Chondrocyte (in vitro differentiated cells): ENCODE data around the gene KCNQ1. TPM values are rescaled to one million over a fixed set of nuclear protein-coding genes. Genes with fewer than 3 reads are reported as not detected.
A peak's percentile ranks its signal among the peaks of the same experiment; 100 is the strongest.

Source experiments
- DNase-seq: peaks from one replicate; pipeline ENCODE4 v3.0.0; 2021; ENCODE audit warnings: mixed read lengths, low spot score
- H3K27ac Mint-ChIP-seq: one replicate; pipeline ENCODE4 v1.8.0; 2021; ENCODE audit warnings: mild to moderate bottlenecking, moderate library complexity, mixed read lengths; ENCODE audit not compliant: unreplicated experiment
- H3K27me3 Mint-ChIP-seq: 2 replicates; pipeline ENCODE4 v1.8.0; 2021; ENCODE audit warnings: low read depth, mixed read lengths
- H3K36me3 Mint-ChIP-seq: 2 replicates; pipeline ENCODE4 v1.8.0; 2021; ENCODE audit warnings: low read depth, mixed read lengths
- H3K4me1 Mint-ChIP-seq: 2 replicates; pipeline ENCODE4 v1.8.0; 2021; ENCODE audit warnings: low read depth, mild to moderate bottlenecking, mixed read lengths
- H3K4me3 Mint-ChIP-seq: one replicate; pipeline ENCODE4 v1.8.0; 2021; ENCODE audit warnings: mild to moderate bottlenecking, moderate library complexity, mixed read lengths; ENCODE audit not compliant: unreplicated experiment
- H3K9me3 Mint-ChIP-seq: 2 replicates; pipeline ENCODE4 v1.8.0; 2021; ENCODE audit warnings: low read depth, mixed read lengths
- CTCF ChIP-seq: fragments of 200-600 bp; sonication (generic); IDR thresholded peaks from 2 replicates; pipeline ENCODE4 v1.5.0; 2021; ENCODE audit warnings: antibody characterized with exemption, mild to moderate bottlenecking, moderate library complexity
- total RNA-seq: library from RNA; stranded (reverse); gene quantifications from 3 replicates; pipeline ENCODE4 v1.2.1, GENCODE V29; 2021

The KCNQ1 gene
- total RNA-seq, 1 donor from 2014 or later = not detected

GRCh38 chr11:2808850-2809846, 364.3 kb downstream of the KCNQ1 start:
- Mint-ChIP-seq H3K4me3 (no peak overlapping the region), H3K27ac (no peak overlapping the region), H3K36me3 (peaks cover 8% of the 10 kb centered on the region), H3K9me3 (peaks cover 12% of the 10 kb centered on the region), H3K4me1 (peaks cover 27% of the 10 kb centered on the region), H3K27me3 (peaks cover 11% of the 10 kb centered on the region)
- no peak for DNase-seq
- no peak for TF ChIP-seq CTCF

GRCh38 chr11:2809854-2810253, 365.0 kb downstream of the KCNQ1 start:
- Mint-ChIP-seq H3K36me3 (peaks cover 8% of the 10 kb centered on the region), H3K4me3 (no peak overlapping the region)

GRCh38 chr11:2810411-2811205, 365.8 kb downstream of the KCNQ1 start:
- no peak for TF ChIP-seq CTCF
- Mint-ChIP-seq H3K36me3 (peaks cover 8% of the 10 kb centered on the region), H3K9me3 (peaks cover 12% of the 10 kb centered on the region), H3K27ac (no peak overlapping the region), H3K4me1 (peaks cover 21% of the 10 kb centered on the region), H3K4me3 (no peak overlapping the region), H3K27me3 (peaks cover 8% of the 10 kb centered on the region)
- peak; percentile 85 for DNase-seq

More at GRCh38 chr11:2809854-2810253, 365.0 kb downstream of the KCNQ1 start:
- Mint-ChIP-seq H3K27ac (no peak overlapping the region), H3K9me3 (peaks cover 12% of the 10 kb centered on the region), H3K4me1 (peaks cover 24% of the 10 kb centered on the region), H3K27me3 (peaks cover 9% of the 10 kb centered on the region)
- TF ChIP-seq CTCF = no peak
- DNase-seq = no peak

GRCh38 chr11:2811206-2812091, 366.6 kb downstream of the KCNQ1 start:
- Mint-ChIP-seq H3K9me3 (peaks cover 15% of the 10 kb centered on the region), H3K4me3 (no peak overlapping the region), H3K27ac (no peak overlapping the region), H3K27me3 (peaks cover 8% of the 10 kb centered on the region), H3K4me1 (peaks cover 21% of the 10 kb centered on the region), H3K36me3 (peaks cover 11% of the 10 kb centered on the region)
- no peak for TF ChIP-seq CTCF
- DNase-seq = peak; percentile 89
